HepG2 (cell line): ENCODE results near the gene FNDC3A. TPM values are rescaled to one million over a fixed set of nuclear protein-coding genes. Genes with fewer than 3 reads are reported as not detected.

Source experiments
- ATAC-seq: fragments of 200-7000 bp; cut with Tn5 transposase; 3 replicates; pipeline ENCODE4 v1.9.1; 2020; ENCODE audit warnings: mild to moderate bottlenecking, moderate library complexity
- BruUV-seq: library from RNA; stranded (reverse); fragments of 400-500 nt; replicated peaks from 2 replicates; lab custom pipeline; 2021; lab: Mats Ljungman, UMichigan
- CTCF ChIA-PET: fragments of 300-600 bp; formaldehyde crosslinking; extraction: SDS; loops from one replicate; lab custom pipeline; 2021; ENCODE audit warnings: low total read pairs, inconsistent platforms, low intra/inter-chr PET ratio; lab: Yijun Ruan, JAX
- POLR2A ChIA-PET: fragments of 350-600 bp; sonication (Branson Sonifier 250); formaldehyde crosslinking; loops from one replicate; lab custom pipeline; 2020; ENCODE audit warnings: antibody characterized with exemption, inconsistent platforms; lab: Yijun Ruan, JAX
- DNase-seq: peaks from one replicate; pipeline ENCODE4 v3.0.0-alpha.2; 2015; ENCODE audit warnings: low spot score
- FAIRE-seq: peaks from 3 replicates; lab custom pipeline; 2011; peaks lifted over from hg19 to GRCh38; lab: Jason Lieb, UNC
- H2AFZ ChIP-seq: one replicate; pipeline ENCODE4 v1.6.1; 2011; ENCODE audit warnings: low read length, inconsistent platforms
- H3K27ac ChIP-seq: fragments of 300-600 bp; 3 replicates; pipeline ENCODE4 v1.8.0; 2011; ENCODE audit warnings: mixed run types, mild to moderate bottlenecking, mixed read lengths, low read length, inconsistent platforms; ENCODE audit not compliant: insufficient read depth; ENCODE audit errors: extremely low read length
- H3K27me3 ChIP-seq, 2 experiments: fragments of 200-600 bp in 1 of 2; 2 replicates in 1 of 2; 3 replicates in 1 of 2; pipeline versions ENCODE4 v1.6.0 to v1.8.0; 2011; ENCODE audit warnings: low read length in 2 of 2, mild to moderate bottlenecking in 2 of 2, moderate library complexity in 2 of 2, inconsistent platforms in 1 of 2; ENCODE audit not compliant: insufficient read depth in 2 of 2, control insufficient read depth in 1 of 2
- H3K36me3 ChIP-seq, 2 experiments: fragments of 200-600 bp in 1 of 2; replicated peaks in 1 of 2; 2 replicates in 1 of 2; 3 replicates in 1 of 2; pipeline versions ENCODE4 v1.5.1 to v1.8.0; 2011; ENCODE audit warnings: low read length in 2 of 2, inconsistent platforms in 1 of 2; ENCODE audit not compliant: insufficient read depth in 2 of 2, control insufficient read depth in 1 of 2
- H3K4me1 ChIP-seq: 2 replicates; pipeline ENCODE4 v1.5.1; 2012; ENCODE audit warnings: low read length, inconsistent platforms; ENCODE audit not compliant: insufficient read depth
- H3K4me2 ChIP-seq: 2 replicates; pipeline ENCODE4 v1.6.0; 2011; ENCODE audit warnings: low read depth, low read length, inconsistent platforms
- H3K4me3 ChIP-seq, 3 experiments: fragments of 200-600 bp in 1 of 3; sonication (generic), shearing (Covaris generic) in 1 of 3; replicated peaks in 1 of 3; 2 replicates each; pipeline ENCODE4 v1.5.1; 2011 to 2016; ENCODE audit warnings: low read length in 3 of 3, inconsistent platforms in 2 of 3, low read depth in 2 of 3, mild to moderate bottlenecking in 2 of 3, control low read depth in 1 of 3, mixed read lengths in 1 of 3; ENCODE audit not compliant: insufficient read depth in 1 of 3
- H3K79me2 ChIP-seq: one replicate; pipeline ENCODE4 v1.6.1; 2011; ENCODE audit warnings: low read length, inconsistent platforms; ENCODE audit not compliant: insufficient read depth
- H3K9ac ChIP-seq: 2 replicates; pipeline ENCODE4 v1.6.0; 2011; ENCODE audit warnings: mild to moderate bottlenecking, low read depth, low read length, inconsistent platforms; ENCODE audit not compliant: insufficient read depth
- H3K9me3 ChIP-seq: 2 replicates; pipeline ENCODE4 v1.5.1; 2012; ENCODE audit warnings: mild to moderate bottlenecking, low read length
- H4K20me1 ChIP-seq: 2 replicates; pipeline ENCODE4 v1.6.0; 2011; ENCODE audit warnings: inconsistent platforms, mild to moderate bottlenecking, low read length, moderate library complexity; ENCODE audit not compliant: insufficient read depth
- ARID5B ChIP-seq: IDR thresholded peaks from 2 replicates; pipeline ENCODE4 v1.4.0; 2020; ENCODE audit warnings: mild to moderate bottlenecking, missing genetic modification reagents
- BRD4 ChIP-seq: sonication (generic); formaldehyde crosslinking; IDR thresholded peaks from 2 replicates; pipeline ENCODE4 v1.4.0; 2020; ENCODE audit warnings: missing genetic modification reagents
- CBX2 ChIP-seq, 2 experiments: fragments of 200-600 bp in 1 of 2; sonication (generic); formaldehyde crosslinking in 1 of 2; IDR thresholded peaks; 2 replicates each; pipeline versions ENCODE4 v1.7.0 to v1.8.1; 2018 to 2022; ENCODE audit warnings: low read depth in 2 of 2, low read length in 1 of 2, mild to moderate bottlenecking in 1 of 2, missing genetic modification reagents in 1 of 2
- CHD2 ChIP-seq: IDR thresholded peaks from 2 replicates; pipeline ENCODE4 v1.6.1; 2011; ENCODE audit warnings: low read depth, low read length, improper control_type of control experiment
- HES4 ChIP-seq: sonication (generic); formaldehyde crosslinking; IDR thresholded peaks from 2 replicates; pipeline ENCODE4 v1.9.0; 2021; ENCODE audit warnings: mild to moderate bottlenecking, missing genetic modification reagents, borderline replicate concordance
- HMG20B ChIP-seq: conservative IDR thresholded peaks from 2 replicates; pipeline ENCODE4 v1.6.1; 2016; ENCODE audit warnings: missing genetic modification reagents, missing compliant biosample characterization
- MAFK ChIP-seq, 2 experiments: IDR thresholded peaks in 1 of 2; conservative IDR thresholded peaks in 1 of 2; 2 replicates each; pipeline ENCODE4 v1.6.1; 2011; ENCODE audit warnings: improper control_type of control experiment in 2 of 2, low read length in 2 of 2
- RELA ChIP-seq: sonication (generic); formaldehyde crosslinking; IDR thresholded peaks from 2 replicates; pipeline ENCODE4 v1.4.0; 2020; ENCODE audit warnings: missing genetic modification reagents
- TCF7 ChIP-seq: sonication (generic); IDR thresholded peaks from 2 replicates; pipeline ENCODE4 v1.6.1; 2016; ENCODE audit warnings: antibody characterized with exemption, low read depth
- TFAP4 ChIP-seq: sonication (generic); IDR thresholded peaks from 2 replicates; pipeline ENCODE4 v1.6.1; 2016; ENCODE audit warnings: low read depth, borderline replicate concordance
- ZNF256 ChIP-seq: sonication (generic); formaldehyde crosslinking; conservative IDR thresholded peaks from 2 replicates; pipeline ENCODE4 v1.4.0; 2020; ENCODE audit warnings: missing genetic modification reagents
- ZNF343 ChIP-seq: sonication (generic); formaldehyde crosslinking; IDR thresholded peaks from 2 replicates; pipeline ENCODE4 v1.4.0; 2020; ENCODE audit warnings: mild to moderate bottlenecking, missing genetic modification reagents
- ZNF570 ChIP-seq: sonication (generic); formaldehyde crosslinking; IDR thresholded peaks from 2 replicates; pipeline ENCODE4 v1.4.0; 2020; ENCODE audit warnings: mild to moderate bottlenecking, missing genetic modification reagents, borderline replicate concordance
- ZNF589 ChIP-seq: sonication (generic); formaldehyde crosslinking; conservative IDR thresholded peaks from 2 replicates; pipeline ENCODE4 v1.8.0; 2022; ENCODE audit warnings: mild to moderate bottlenecking, moderate library complexity, missing genetic modification reagents
- ZNF674 ChIP-seq: sonication (generic); formaldehyde crosslinking; IDR thresholded peaks from 2 replicates; pipeline ENCODE4 v1.5.0; 2020; ENCODE audit warnings: low read depth, mild to moderate bottlenecking, missing genetic modification reagents
- ZNF770 ChIP-seq: sonication (generic); formaldehyde crosslinking; IDR thresholded peaks from 2 replicates; pipeline ENCODE4 v1.5.0; 2020; ENCODE audit warnings: mild to moderate bottlenecking, missing genetic modification reagents
- ZNF772 ChIP-seq: sonication (generic); formaldehyde crosslinking; IDR thresholded peaks from 2 replicates; pipeline ENCODE4 v1.5.0; 2020; ENCODE audit warnings: mild to moderate bottlenecking, missing genetic modification reagents
- ZNF780A ChIP-seq: sonication (generic); formaldehyde crosslinking; IDR thresholded peaks from 2 replicates; pipeline ENCODE4 v1.8.0; 2022; ENCODE audit warnings: mild to moderate bottlenecking, missing genetic modification reagents, moderate library complexity
- WGBS: methylation state at CpG from one replicate; pipeline ENCODE4 v1.1.6; 2017; ENCODE audit warnings: low lambda C conversion rate; 5-methylcytosine and 5-hydroxymethylcytosine counted together
- in situ Hi-C: cut with HindIII; loops from 2 replicates; pipeline ENCODE4 v1.10.0; 2017; ENCODE audit warnings: low pct_unique_long_range_greater_than_20kb; ENCODE audit not compliant: extremely low pct_ligation_motif_present
- intact Hi-C: fragments of 100-400 bp; cut with micrococcal nuclease; formaldehyde crosslinking; loops from one replicate; pipeline ENCODE4 v1.10.0; 2022; ENCODE audit not compliant: unreplicated experiment
- polyA plus RNA-seq, 8 experiments: library from polyadenylated mRNA; depleted of rRNA in 3 of 8; stranded (reverse) in 7 of 8; unstranded in 1 of 8; fragments of >200 nt; fragmentation: Illumina TruSeq in 4 of 8; extraction: Trizol in 4 of 8; gene quantifications; 2 replicates each; pipeline versions ENCODE4 v1.2.1 to v1.2.3, GENCODE V29; 2011 to 2016; ENCODE audit warnings: low read depth in 4 of 8, missing spikeins in 1 of 8, mixed read lengths in 1 of 8; ENCODE audit not compliant: insufficient read depth in 1 of 8
- total RNA-seq, 5 experiments: library from RNA; depleted of rRNA; stranded (reverse); fragments of >200 nt; fragmentation: Illumina TruSeq; extraction: Trizol; gene quantifications; 2 replicates each; pipeline ENCODE4 v1.2.3, GENCODE V29; 2016; ENCODE audit warnings: low read depth in 1 of 5

Gene FNDC3A
- total and polyA plus RNA-seq, 2 of the 13 experiments (the other 11 are each of a cell fraction or from before 2014, with no cell fraction given), result 36.7 to 39.3 TPM

- no peak for ATAC-seq
- Histone ChIP-seq H3K27me3 (no peaks in the 10 kb centered on the region), H3K9ac (no peak overlapping the region), H3K27ac (no peak overlapping the region), H4K20me1 (no peaks in the 10 kb centered on the region), H3K4me1 (no peaks in the 10 kb centered on the region), H3K9me3 (no peaks in the 10 kb centered on the region), H3K4me2 (no peak overlapping the region), H3K79me2 (no peaks in the 10 kb centered on the region), H3K36me3 (peaks cover 0 to 5% of the 10 kb centered on the region in 2 experiments; a peak in 1 of 5 replicates), H3K4me3 (no peak overlapping the region), H2AFZ (no peak overlapping the region)
- 100% methylated on average over 2 of the region's 2 CpGs for WGBS
- ChIA-PET CTCF (no interaction called here), POLR2A (no interaction called here)
- TF ChIP-seq TCF7, result no peak
- no peak for TF ChIP-seq ARID5B (CRISPR knock-in tag)
- TF ChIP-seq ZNF770, result no peak
- TF ChIP-seq ZNF674 (CRISPR knock-in tag), result no peak
- TF ChIP-seq ZNF570 (CRISPR knock-in tag), result no peak
- no peak for TF ChIP-seq CHD2
- TF ChIP-seq TFAP4, result no peak
- TF ChIP-seq HMG20B (CRISPR knock-in tag), result no peak
- no peak for TF ChIP-seq MAFK (conservative IDR thresholded peaks at IDR 0.05 in 1 of 2, IDR thresholded peaks at IDR 0.05 in 1 of 2; ENCODE audit: low read length in 2 of 2)
- no peak for TF ChIP-seq ZNF772 (CRISPR knock-in tag)
- no peak for TF ChIP-seq RELA (CRISPR knock-in tag)
- TF ChIP-seq ZNF589 (CRISPR knock-in tag), result no peak
- TF ChIP-seq CBX2 (IDR thresholded peaks at IDR 0.05; ENCODE audit: low read depth, low read length), result no peak
- TF ChIP-seq CBX2 (CRISPR knock-in tag; IDR thresholded peaks at IDR 0.05; ENCODE audit: low read depth), result no peak
- no peak for TF ChIP-seq ZNF780A (CRISPR knock-in tag)
- TF ChIP-seq ZNF343 (CRISPR knock-in tag), result no peak
- TF ChIP-seq HES4 (CRISPR knock-in tag), result no peak
- TF ChIP-seq ZNF256 (CRISPR knock-in tag), result no peak
- no peak for TF ChIP-seq BRD4 (CRISPR knock-in tag)
- no peak for FAIRE-seq
- intact Hi-C loops (no loop called here), in situ Hi-C loops (no loop called here)
- no peak for DNase-seq
- no TSS peak for BruUV-seq
Observed at GRCh38 chr13:49042476-49042875, 66.8 kb downstream of the FNDC3A start.
